BJ (cell line): ENCODE data around the gene RAI14. TPM values are rescaled to one million over a fixed set of nuclear protein-coding genes. Genes with fewer than 3 reads are reported as not detected.

ENCODE experiments used
- CTCF ChIA-PET: fragments of 350-600 bp; formaldehyde crosslinking; extraction: SDS; loops from one replicate; lab custom pipeline; 2021; ENCODE audit warnings: antibody characterized with exemption, inconsistent platforms; lab: Yijun Ruan, JAX
- POLR2A ChIA-PET: fragments of 300-600 bp; sonication (Branson Sonifier 250); formaldehyde crosslinking; extraction: SDS; loops from one replicate; lab custom pipeline; 2021; ENCODE audit warnings: antibody characterized with exemption; lab: Charles Lee
- DNase-seq: peaks from one replicate; pipeline ENCODE4 v3.0.0-alpha.2; 2011; ENCODE audit warnings: low read depth
- H3K27me3 ChIP-seq: 2 replicates; pipeline ENCODE4 v1.6.0; 2011; ENCODE audit warnings: low read length; ENCODE audit not compliant: control insufficient read depth, insufficient read depth
- H3K36me3 ChIP-seq: 2 replicates; pipeline ENCODE4 v1.5.1; 2011; ENCODE audit warnings: low read length; ENCODE audit not compliant: control insufficient read depth, insufficient read depth
- H3K4me3 ChIP-seq: 2 replicates; pipeline ENCODE4 v1.5.1; 2011; ENCODE audit warnings: low read depth, mild to moderate bottlenecking, control low read depth, low read length
- CTCF ChIP-seq: IDR thresholded peaks from 2 replicates; pipeline ENCODE4 v1.5.1; 2011; ENCODE audit warnings: low read depth, mild to moderate bottlenecking, control low read depth, inconsistent platforms, low read length, moderate library complexity; ENCODE audit not compliant: insufficient read depth
- polyA plus RNA-seq: library from polyadenylated mRNA; depleted of rRNA; stranded (reverse); fragments of >200 nt; gene quantifications from 2 replicates; pipeline ENCODE4 v1.2.3, GENCODE V29; 2011

The RAI14 gene
- polyA plus RNA-seq, 1 experiment: 183 TPM

- ChIA-PET POLR2A (interaction anchor here (0.8 kb wide), 1 partner anchor 35 kb away, joined by 3 read pairs; the partner anchor contains the start of gene RAI14), CTCF (interaction anchor here (0.6 kb wide), 1 partner anchor 1046 kb away, joined by 3 read pairs; no protein-coding TSS in a partner anchor)
- no peak for TF ChIP-seq CTCF
- Histone ChIP-seq H3K27me3 (no peaks in the 10 kb centered on the region), H3K4me3 (no peak overlapping the region), H3K36me3 (no peaks in the 10 kb centered on the region)
- no peak for DNase-seq
Observed at GRCh38 chr5:34621277-34622097, 34.6 kb upstream of the RAI14 start.

GRCh38 chr5:34622098-34622400, 34.1 kb upstream of the RAI14 start:
- ChIA-PET CTCF (interaction anchor here (0.6 kb wide), 1 partner anchor 1045 kb away, joined by 3 read pairs; no protein-coding TSS in a partner anchor), POLR2A (interaction anchor here (0.8 kb wide), 1 partner anchor 34 kb away, joined by 3 read pairs; the partner anchor contains the start of gene RAI14)
- no peak for TF ChIP-seq CTCF

GRCh38 chr5:34624691-34625090, 31.4 kb upstream of the RAI14 start:
- no peak for TF ChIP-seq CTCF
- H3K4me3 ChIP-seq: no peak overlapping the region
- ChIA-PET POLR2A (no interaction called here), CTCF (interaction anchor here (1.0 kb wide), 1 partner anchor 28 kb away, joined by 3 read pairs; no protein-coding TSS in a partner anchor)
- H3K27me3 ChIP-seq: no peaks in the 10 kb centered on the region
- DNase-seq: no peak
- H3K36me3 ChIP-seq: no peaks in the 10 kb centered on the region

More at GRCh38 chr5:34622098-34622400, 34.1 kb upstream of the RAI14 start:
- Histone ChIP-seq H3K4me3 (no peak overlapping the region), H3K36me3 (no peaks in the 10 kb centered on the region), H3K27me3 (no peaks in the 10 kb centered on the region)
- peak; percentile 66 for DNase-seq

GRCh38 chr5:34625246-34625645, 30.9 kb upstream of the RAI14 start:
- no peak for DNase-seq
- no peaks in the 10 kb centered on the region for H3K36me3 ChIP-seq
- no peak for TF ChIP-seq CTCF
- no peak overlapping the region for H3K4me3 ChIP-seq
- H3K27me3 ChIP-seq: no peaks in the 10 kb centered on the region
- ChIA-PET CTCF (interaction anchor here (1.0 to 1.4 kb wide), 2 partner anchors 28 to 102 kb away, joined by 3 read pairs; no protein-coding TSS in a partner anchor), POLR2A (interaction anchor here (0.6 kb wide), 1 partner anchor 27 kb away, joined by 4 read pairs; no protein-coding TSS in a partner anchor)

- no peak for DNase-seq
- no peak overlapping the region for H3K4me3 ChIP-seq
- no peak for TF ChIP-seq CTCF
- H3K27me3 ChIP-seq: no peaks in the 10 kb centered on the region
- no peaks in the 10 kb centered on the region for H3K36me3 ChIP-seq
- ChIA-PET POLR2A (no interaction called here), CTCF (interaction anchor here (0.9 to 1.4 kb wide), 3 partner anchors 9 to 102 kb away, joined by 3 to 4 read pairs (median 3); no protein-coding TSS in a partner anchor)
Observed at GRCh38 chr5:34626036-34626435, 30.1 kb upstream of the RAI14 start.
